Suppressor macrophage treated with lipopolysaccharide for 1 hour (primary cell): ENCODE data around the gene CYP19A1.

Experiments used
- DNase-seq, 3 donors: peaks; one replicate each; pipeline ENCODE4 v3.0.0-alpha.2; 2020 to 2022

The CYP19A1 gene

GRCh38 chr15:51356983-51357382, 18.6 kb upstream of the CYP19A1 start:
- peak in 1 of 3 donors; percentile 18 for DNase-seq

DNA sequence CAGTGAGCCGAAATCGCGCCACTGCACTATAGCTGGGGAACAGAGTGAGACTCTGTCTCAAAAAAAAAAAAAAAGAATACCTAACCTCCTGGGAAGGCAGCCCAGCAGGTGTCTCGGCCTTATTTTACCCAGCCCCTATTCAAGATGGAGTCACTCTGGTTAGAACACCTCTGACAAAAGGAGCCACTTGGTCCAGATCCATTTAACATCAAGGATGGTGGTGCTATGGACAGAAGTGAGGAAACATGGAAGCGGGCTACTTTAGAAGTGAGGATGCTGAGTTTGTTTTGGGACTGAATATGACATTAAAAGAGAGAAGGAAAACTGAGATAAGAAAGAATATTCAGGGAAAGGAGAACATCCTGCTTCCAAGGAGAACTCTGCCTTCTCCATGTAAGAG, 17.8 kb upstream of the CYP19A1 start:
- no peak for DNase-seq

DNA sequence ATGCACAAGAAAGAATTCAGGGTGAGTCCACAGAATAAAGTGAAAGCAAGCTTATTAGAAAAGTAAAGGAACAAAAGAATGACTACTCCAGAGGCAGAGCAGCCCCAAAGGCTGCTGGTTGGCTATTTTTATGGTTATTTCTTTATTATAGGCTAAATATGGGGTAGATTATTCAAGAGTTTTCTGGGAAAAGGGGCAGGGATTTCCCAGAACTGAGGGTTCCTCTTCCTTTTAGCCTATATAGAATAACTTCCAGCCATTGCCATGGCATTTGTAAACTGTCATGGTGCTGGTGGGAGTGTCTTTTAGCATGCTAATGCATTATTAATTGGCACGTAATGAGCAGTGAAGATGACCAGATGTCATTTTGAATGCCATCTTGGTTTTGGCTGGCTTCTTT, 16.7 kb upstream of the CYP19A1 start:
- peak; percentile 37 to 79 (median 52) for DNase-seq

GRCh38 chr15:51353976-51354375, 15.6 kb upstream of the CYP19A1 start:
- DNase-seq, result no peak

DNA sequence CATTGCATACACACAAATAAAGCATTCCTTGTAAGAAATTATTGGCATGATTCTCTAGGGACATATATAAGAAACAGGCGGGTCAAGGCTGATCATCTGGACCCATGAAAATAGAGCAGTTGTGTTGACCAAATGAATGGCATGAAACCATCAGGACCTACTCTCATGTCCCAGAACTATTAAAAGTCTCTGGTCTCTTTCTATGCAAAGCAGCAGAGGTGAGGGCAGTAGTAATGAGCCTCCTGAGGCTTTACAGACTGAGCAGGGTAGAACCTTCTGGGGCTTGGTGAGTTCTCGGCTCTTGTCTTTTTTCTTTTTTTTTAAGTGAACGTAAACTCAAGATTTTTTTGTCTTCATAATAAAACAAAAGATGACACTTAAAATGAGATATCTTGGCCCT, 12.3 kb upstream of the CYP19A1 start:
- DNase-seq, result no peak

GRCh38 chr15:51349156-51349844, 10.9 kb upstream of the CYP19A1 start:
- no peak for DNase-seq

DNA sequence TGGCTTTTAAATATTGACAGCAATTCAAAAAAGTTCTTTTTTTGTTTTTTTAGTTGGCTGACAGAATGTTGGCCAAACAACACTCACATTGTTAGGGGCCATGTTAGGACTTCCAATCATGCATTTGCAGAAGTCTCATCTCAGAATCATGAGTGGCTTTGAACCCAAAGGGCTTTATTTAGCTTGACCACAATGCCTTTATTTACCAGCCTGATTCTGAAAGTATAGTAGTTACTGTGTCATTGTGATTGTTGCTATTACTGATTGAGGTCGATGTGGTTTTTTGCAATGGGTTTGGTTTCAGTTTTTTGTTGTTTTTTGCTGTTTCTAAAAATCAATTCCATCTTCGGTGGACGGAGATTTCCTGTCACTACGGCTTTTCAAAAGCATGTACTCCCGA, 10.3 kb upstream of the CYP19A1 start:
- no peak for DNase-seq

GRCh38 chr15:51346136-51346535, 7.7 kb upstream of the CYP19A1 start:
- DNase-seq, result no peak

- DNase-seq, result no peak
These were observed 5.1 kb upstream of the CYP19A1 start for GRCh38 chr15:51343466-51343865.

GRCh38 chr15:51342227-51342999, 4.0 kb upstream of the CYP19A1 start:
- DNase-seq, result no peak

GRCh38 chr15:51341366-51342226, 3.2 kb upstream of the CYP19A1 start, which contains the start of gene GLDN:
Gene GLDN (plus strand): TSS chr15:51341655. CDS start chr15:51341685, 30 bp downstream.
- DNase-seq, result peak; percentile 57 to 75 (median 59)

DNA sequence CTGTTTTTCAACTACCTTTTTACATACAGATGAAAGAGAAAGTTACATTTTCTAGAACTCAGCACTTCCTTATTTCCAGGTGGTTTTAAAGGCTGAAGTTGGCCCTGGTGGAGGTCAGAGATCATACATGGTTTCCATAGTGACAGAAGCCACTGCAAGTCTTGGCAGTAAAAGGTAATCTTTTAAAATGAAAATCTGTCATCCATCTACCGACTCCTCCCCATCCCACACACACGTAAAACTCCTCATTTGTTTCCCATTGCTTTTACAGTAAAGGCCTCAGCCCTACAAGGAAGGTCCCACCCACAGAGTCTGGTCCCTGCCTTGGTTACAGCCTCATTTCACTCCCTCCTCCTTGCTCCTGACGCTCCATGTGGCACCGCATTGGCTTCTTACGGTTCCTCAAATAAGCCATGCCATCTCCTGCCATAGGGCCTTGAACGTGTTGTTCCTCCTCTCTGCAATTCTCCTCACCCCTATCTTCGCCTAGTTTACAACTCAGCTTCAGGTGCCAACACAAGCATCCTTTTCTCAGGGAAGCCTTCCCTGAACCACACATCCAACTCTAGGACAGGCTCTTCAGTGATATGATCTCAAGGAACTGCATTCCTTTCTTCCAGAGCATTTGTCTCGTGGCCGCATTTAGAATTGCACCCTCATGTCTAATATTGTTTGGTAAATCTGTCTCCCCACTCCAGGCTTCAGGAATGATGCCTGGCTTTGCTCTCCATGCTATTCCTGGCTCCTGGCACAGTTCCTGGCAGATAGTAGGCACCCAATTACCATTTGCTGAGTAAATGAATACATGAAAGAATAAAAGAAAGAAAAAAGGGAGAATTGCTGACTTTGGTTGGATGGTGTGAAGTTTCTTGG, 2.6 kb downstream of the CYP19A1 start:
- no peak for DNase-seq

DNA sequence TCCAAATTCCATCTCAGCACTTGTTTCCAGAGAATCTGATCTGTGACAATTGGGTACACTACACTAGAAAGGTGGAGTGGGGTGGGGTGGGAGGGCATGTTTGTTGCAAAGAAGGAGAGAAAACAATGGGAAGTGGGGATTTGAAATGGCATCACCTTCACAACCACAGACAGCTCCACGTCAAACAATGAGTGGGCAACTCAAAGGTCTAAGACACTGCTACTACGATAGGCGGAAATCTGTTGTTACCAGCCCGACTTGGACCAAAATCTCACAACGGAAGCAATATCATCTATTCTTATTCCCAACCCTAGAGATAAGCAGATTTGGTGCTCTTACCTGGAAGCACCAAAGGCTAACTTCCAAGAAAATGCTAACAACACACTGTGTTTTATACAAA, 3.3 kb downstream of the CYP19A1 start:
- DNase-seq, result no peak

DNA sequence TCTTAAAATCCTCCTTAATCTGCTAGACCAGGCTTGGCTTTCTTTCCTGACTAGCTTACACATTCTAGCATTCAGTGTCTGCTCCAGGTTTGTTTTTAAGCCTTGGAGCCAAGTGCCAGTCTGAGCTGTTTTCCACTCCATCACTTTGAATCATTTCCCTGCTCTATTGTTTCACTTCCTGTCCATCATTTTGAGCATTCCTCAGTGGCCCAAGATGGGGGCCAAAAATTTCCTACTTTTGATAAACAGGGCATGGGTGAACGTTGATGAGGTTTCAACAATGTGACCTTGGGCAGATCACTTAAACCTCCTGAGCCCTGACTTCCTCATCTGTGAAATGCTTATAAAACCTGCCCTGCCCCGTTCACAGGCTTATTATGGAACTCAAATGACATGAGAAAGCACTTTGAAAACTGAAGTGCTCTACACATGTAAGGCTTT, 4.4 kb downstream of the CYP19A1 start:
- DNase-seq, result peak; percentile 28 to 41 (median 28)

- DNase-seq, result no peak
These were observed 4.8 kb downstream of the CYP19A1 start for GRCh38 chr15:51333571-51333970.

- DNase-seq, result peak; percentile 68 to 79 (median 74)
These were observed 5.9 kb downstream of the CYP19A1 start for GRCh38 chr15:51332206-51333147.

DNA sequence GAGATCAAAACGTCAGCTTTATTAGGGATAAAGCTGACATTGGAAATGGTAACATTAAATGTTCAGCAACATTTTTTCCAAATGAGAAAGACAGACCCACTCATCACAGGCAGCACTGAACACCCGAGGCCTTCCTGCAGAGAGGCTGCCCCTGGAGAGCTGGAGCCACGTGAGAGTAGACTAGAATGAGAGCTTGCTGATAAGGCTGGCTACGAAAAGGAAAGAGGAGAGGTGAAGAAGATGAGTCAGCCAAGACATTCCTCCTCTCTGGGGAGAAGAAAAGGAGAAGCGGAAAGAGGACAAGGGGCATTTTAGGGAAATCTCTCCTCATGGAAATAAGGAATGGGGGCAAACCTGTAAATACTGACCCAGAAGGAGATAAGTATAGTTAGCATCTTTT, 7.3 kb downstream of the CYP19A1 start:
- peak in 1 of 3 donors; percentile 18 for DNase-seq

- DNase-seq, result peak; percentile 56 to 71 (median 60)
These were observed 9.5 kb downstream of the CYP19A1 start for GRCh38 chr15:51328926-51329325.

DNA sequence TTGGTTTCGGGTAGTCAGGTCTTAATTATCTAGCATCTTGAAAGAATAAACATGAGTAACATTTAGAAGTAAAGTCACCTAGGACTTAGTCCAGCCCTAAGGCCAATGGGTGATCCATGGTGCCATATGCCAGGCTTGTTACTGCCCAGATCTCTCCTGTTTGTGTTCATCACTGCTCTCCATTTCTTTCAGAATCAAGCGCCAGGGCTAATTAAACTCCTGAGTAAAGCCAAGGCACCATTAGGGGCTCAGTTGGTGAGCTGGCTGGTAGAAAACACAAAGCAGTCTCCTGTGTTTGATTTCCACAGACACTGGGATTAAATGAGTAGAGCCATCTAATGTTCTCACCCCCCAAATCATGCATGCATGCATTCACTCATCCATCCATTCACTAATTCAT, 11.3 kb downstream of the CYP19A1 start:
- DNase-seq, result no peak

- DNase-seq, result no peak
These were observed 13.2 kb downstream of the CYP19A1 start for GRCh38 chr15:51325167-51325566.

- DNase-seq, result no peak
These were observed 14.6 kb downstream of the CYP19A1 start for GRCh38 chr15:51323749-51324148.
